GM23338 (cell line): ENCODE measurements around the gene CD247. TPM values are rescaled to one million over a fixed set of nuclear protein-coding genes. Genes with fewer than 3 reads are reported as not detected.

Experiments used
- ATAC-seq: fragments of 200-7000 bp; cut with Tn5 transposase; 3 replicates; pipeline ENCODE4 v1.9.1; 2020
- DNase-seq: peaks from one replicate; pipeline ENCODE4 v3.0.0-alpha.2; 2015; ENCODE audit warnings: low spot score
- H2AFZ ChIP-seq: fragments of 200-600 bp; sonication (generic); 2 replicates; pipeline ENCODE4 v1.8.0; 2016; ENCODE audit warnings: antibody characterized with exemption, mild to moderate bottlenecking, moderate library complexity
- H3F3A ChIP-seq: fragments of 200-600 bp; sonication (generic); replicated peaks from 2 replicates; pipeline ENCODE4 v1.8.0; 2017; ENCODE audit warnings: antibody characterized with exemption, mixed run types, low read depth
- H3K27ac ChIP-seq: fragments of 200-600 bp; sonication (generic); 2 replicates; pipeline ENCODE4 v1.6.1; 2016; ENCODE audit warnings: low read depth
- H3K27me3 ChIP-seq: fragments of 200-600 bp; sonication (generic); 2 replicates; pipeline ENCODE4 v1.8.0; 2016; ENCODE audit warnings: mild to moderate bottlenecking, mixed run types, moderate library complexity; ENCODE audit not compliant: insufficient read depth
- H3K36me3 ChIP-seq: fragments of 200-600 bp; sonication (generic); 2 replicates; pipeline ENCODE4 v1.8.0; 2016; ENCODE audit warnings: mild to moderate bottlenecking; ENCODE audit not compliant: insufficient read depth
- H3K4me1 ChIP-seq: fragments of 200-600 bp; sonication (generic); 2 replicates; pipeline ENCODE4 v1.8.0; 2016; ENCODE audit warnings: mild to moderate bottlenecking, moderate library complexity; ENCODE audit not compliant: insufficient read depth
- H3K4me2 ChIP-seq: fragments of 200-600 bp; sonication (generic); 2 replicates; pipeline ENCODE4 v1.7.1; 2017; ENCODE audit warnings: mixed run types
- H3K4me3 ChIP-seq: fragments of 200-600 bp; sonication (generic); 2 replicates; pipeline ENCODE4 v1.6.1; 2016; ENCODE audit warnings: mixed run types
- H3K79me2 ChIP-seq: fragments of 200-600 bp; sonication (generic); replicated peaks from 2 replicates; pipeline ENCODE4 v1.8.0; 2017; ENCODE audit warnings: mild to moderate bottlenecking; ENCODE audit not compliant: insufficient read depth
- H3K9me2 ChIP-seq: fragments of 200-600 bp; sonication (generic); 2 replicates; pipeline ENCODE4 v1.8.0; 2017; ENCODE audit not compliant: insufficient read depth
- H4K20me1 ChIP-seq: fragments of 200-600 bp; sonication (generic); replicated peaks from 2 replicates; pipeline ENCODE4 v1.8.0; 2017; ENCODE audit warnings: mild to moderate bottlenecking; ENCODE audit not compliant: insufficient read depth
- H3K27ac Mint-ChIP-seq: 2 replicates; pipeline ENCODE4 v1.8.0; 2020; ENCODE audit warnings: inconsistent platforms, mild to moderate bottlenecking, moderate library complexity, mixed read lengths
- H3K27me3 Mint-ChIP-seq: 3 replicates; pipeline ENCODE4 v1.8.0; 2022; ENCODE audit warnings: low read depth, mild to moderate bottlenecking, moderate library complexity, mixed read lengths, inconsistent platforms; ENCODE audit not compliant: insufficient read depth, poor library complexity
- H3K36me3 Mint-ChIP-seq: 3 replicates; pipeline ENCODE4 v1.8.0; 2021; ENCODE audit warnings: low read depth, mild to moderate bottlenecking, inconsistent platforms, moderate library complexity, mixed read lengths
- H3K4me1 Mint-ChIP-seq: 3 replicates; pipeline ENCODE4 v1.8.0; 2020; ENCODE audit warnings: mild to moderate bottlenecking, inconsistent platforms, mixed read lengths
- H3K4me3 Mint-ChIP-seq: 3 replicates; pipeline ENCODE4 v1.8.0; 2021; ENCODE audit warnings: moderate library complexity, mild to moderate bottlenecking, inconsistent platforms, mixed read lengths
- H3K9me3 Mint-ChIP-seq: 3 replicates; pipeline ENCODE4 v1.8.0; 2020; ENCODE audit warnings: moderate library complexity, mild to moderate bottlenecking, inconsistent platforms, mixed read lengths
- CREB1 ChIP-seq: fragments of 250-450 bp; sonication (Bioruptor Pico); IDR thresholded peaks from 2 replicates; pipeline ENCODE4 v1.5.0; 2020; ENCODE audit warnings: low read depth, mild to moderate bottlenecking, moderate library complexity
- ETS1 ChIP-seq: IDR thresholded peaks from 2 replicates; pipeline ENCODE4 v1.6.1; 2016; ENCODE audit warnings: antibody characterized with exemption
- EZH2phosphoT487 ChIP-seq: fragments of 200-600 bp; sonication (generic); IDR thresholded peaks from one replicate; pipeline ENCODE4 v1.8.1; 2018; ENCODE audit warnings: antibody characterized with exemption; ENCODE audit not compliant: unreplicated experiment
- JUNB ChIP-seq: IDR thresholded peaks from one replicate; pipeline ENCODE4 v1.6.1; 2016; ENCODE audit warnings: antibody characterized with exemption; ENCODE audit not compliant: unreplicated experiment
- NANOG ChIP-seq: IDR thresholded peaks from 2 replicates; pipeline ENCODE4 v1.6.1; 2016; ENCODE audit warnings: antibody characterized with exemption, borderline replicate concordance
- POLR2AphosphoS5 ChIP-seq: IDR thresholded peaks from 2 replicates; pipeline ENCODE4 v1.6.1; 2016; ENCODE audit warnings: antibody characterized with exemption, low read depth
- REST ChIP-seq: IDR thresholded peaks from one replicate; pipeline ENCODE4 v1.6.1; 2018; ENCODE audit warnings: antibody characterized with exemption; ENCODE audit not compliant: unreplicated experiment
- STAT1 ChIP-seq: IDR thresholded peaks from one replicate; pipeline ENCODE4 v1.6.1; 2016; ENCODE audit warnings: antibody characterized with exemption; ENCODE audit not compliant: unreplicated experiment
- ZNF331 ChIP-seq: fragments of 250-450 bp; sonication (Bioruptor Pico); IDR thresholded peaks from 2 replicates; pipeline ENCODE4 v1.5.0; 2020; ENCODE audit warnings: low read depth, mild to moderate bottlenecking, moderate library complexity
- polyA plus RNA-seq: library from polyadenylated mRNA; unstranded; fragments of >200 nt; fragmentation: Nextera tagmentation; extraction: Ambion mirVana; gene quantifications from 2 replicates; pipeline ENCODE4 v1.2.1, GENCODE V29; 2016
- total RNA-seq: library from RNA; depleted of rRNA; stranded (reverse); fragments of >200 nt; shearing (Covaris generic); gene quantifications from 2 replicates; pipeline ENCODE4 v1.2.3, GENCODE V29; 2014
- TF ChIP-seq, protein P1 (sequence below), 2 experiments: fragments of 200-600 bp in 1 of 2; sonication (generic) in 1 of 2; conservative IDR thresholded peaks; 2 replicates each; pipeline versions ENCODE4 v1.5.1 to v1.6.1; 2016 to 2017; ENCODE audit warnings: antibody characterized with exemption in 2 of 2, low read depth in 2 of 2, mild to moderate bottlenecking in 2 of 2, moderate library complexity in 1 of 2

CD247 gene
- total and polyA plus RNA-seq, 2 experiments from 2014 or later = 1.2 to 1.4 TPM

DNA sequence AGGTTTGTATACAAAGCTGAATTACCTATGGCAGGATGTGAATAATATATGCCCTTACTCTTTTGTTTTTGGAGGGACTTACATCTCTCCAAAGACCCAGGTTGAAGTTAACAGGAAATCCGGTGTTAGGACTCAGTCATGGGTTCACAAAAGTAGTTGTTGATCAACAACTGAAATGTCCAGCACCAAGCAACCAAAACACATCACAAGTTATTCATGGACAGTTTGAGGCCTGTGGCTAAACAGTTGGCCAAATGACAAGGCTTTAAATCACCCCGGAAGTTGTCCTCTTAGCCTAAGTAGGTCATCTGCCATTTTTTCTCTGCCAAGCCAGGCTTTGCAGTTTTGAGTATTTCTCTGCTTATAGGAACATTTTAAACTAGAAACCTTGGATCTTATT, 89.9 kb downstream of the CD247 start (continued):
- no peak for TF ChIP-seq REST

DNA sequence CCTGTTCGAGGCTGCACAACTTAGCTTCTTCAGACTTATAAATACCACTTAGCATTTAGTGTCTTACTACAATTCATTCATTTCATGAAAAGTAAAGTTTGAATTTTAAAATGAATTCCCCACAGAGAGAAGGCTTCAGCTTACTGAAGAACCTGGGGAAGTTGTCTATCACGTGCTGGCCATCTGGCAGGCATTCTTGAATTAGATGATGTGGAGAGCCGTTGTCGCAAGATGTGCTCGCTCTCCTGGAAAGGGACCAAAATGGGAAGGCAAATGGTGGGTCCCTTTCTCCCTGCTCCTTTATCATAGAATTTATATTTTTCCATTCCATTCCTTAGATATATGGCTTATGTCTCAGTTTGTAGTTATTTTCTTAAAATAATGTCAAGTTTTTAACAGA, 90.5 kb downstream of the CD247 start:
- peaks cover 9% of the 10 kb centered on the region; the same call in 1 of the 2 replicates for H3F3A ChIP-seq
- H2AFZ ChIP-seq = no peak overlapping the region
- H3K9me3 Mint-ChIP-seq = no peaks in the 10 kb centered on the region
- H3K9me2 ChIP-seq = no peaks in the 10 kb centered on the region
- H3K4me3 Mint-ChIP-seq = no peak overlapping the region
- H3K27ac Mint-ChIP-seq = peak overlapping the region; percentile 31; the same call in 1 of the 2 replicates
- H3K4me3 ChIP-seq = no peak overlapping the region
- H3K4me2 ChIP-seq = 0 out of 2 replicates have a peak overlapping the region, but pooled peaks have one; percentile 29
- no peaks in the 10 kb centered on the region for H3K27me3 ChIP-seq
- no peak overlapping the region for H3K27ac ChIP-seq
- H3K4me1 Mint-ChIP-seq = peaks cover 93% of the 10 kb centered on the region
- DNase-seq (no peak), ATAC-seq (no peak)
- H3K4me1 ChIP-seq = peaks cover 73% of the 10 kb centered on the region
- TF ChIP-seq ZNF331 (CRISPR knock-in tag) = no peak
- TF ChIP-seq NANOG = no peak
- no peak for TF ChIP-seq CREB1 (CRISPR knock-in tag)
- no peak for TF ChIP-seq JUNB
- no peak for TF ChIP-seq POLR2AphosphoS5
- no peak for TF ChIP-seq STAT1
- no peak for TF ChIP-seq EZH2phosphoT487
- TF ChIP-seq REST = no peak
- TF ChIP-seq, protein P1, sequence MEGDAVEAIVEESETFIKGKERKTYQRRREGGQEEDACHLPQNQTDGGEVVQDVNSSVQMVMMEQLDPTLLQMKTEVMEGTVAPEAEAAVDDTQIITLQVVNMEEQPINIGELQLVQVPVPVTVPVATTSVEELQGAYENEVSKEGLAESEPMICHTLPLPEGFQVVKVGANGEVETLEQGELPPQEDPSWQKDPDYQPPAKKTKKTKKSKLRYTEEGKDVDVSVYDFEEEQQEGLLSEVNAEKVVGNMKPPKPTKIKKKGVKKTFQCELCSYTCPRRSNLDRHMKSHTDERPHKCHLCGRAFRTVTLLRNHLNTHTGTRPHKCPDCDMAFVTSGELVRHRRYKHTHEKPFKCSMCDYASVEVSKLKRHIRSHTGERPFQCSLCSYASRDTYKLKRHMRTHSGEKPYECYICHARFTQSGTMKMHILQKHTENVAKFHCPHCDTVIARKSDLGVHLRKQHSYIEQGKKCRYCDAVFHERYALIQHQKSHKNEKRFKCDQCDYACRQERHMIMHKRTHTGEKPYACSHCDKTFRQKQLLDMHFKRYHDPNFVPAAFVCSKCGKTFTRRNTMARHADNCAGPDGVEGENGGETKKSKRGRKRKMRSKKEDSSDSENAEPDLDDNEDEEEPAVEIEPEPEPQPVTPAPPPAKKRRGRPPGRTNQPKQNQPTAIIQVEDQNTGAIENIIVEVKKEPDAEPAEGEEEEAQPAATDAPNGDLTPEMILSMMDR (conservative IDR thresholded peaks at IDR 0.05; ENCODE audit: low read depth in 2 of 2) = no peak
- no peak for TF ChIP-seq ETS1
- H3K79me2 ChIP-seq = no peaks in the 10 kb centered on the region
- H3K36me3 ChIP-seq = no peaks in the 10 kb centered on the region
- H3K27me3 Mint-ChIP-seq = peaks cover 16% of the 10 kb centered on the region
- H3K36me3 Mint-ChIP-seq = no peaks in the 10 kb centered on the region
- H4K20me1 ChIP-seq = no peaks in the 10 kb centered on the region; the same call in 1 of the 2 replicates
